K562 (cell line): ENCODE results near the gene NT5C2. TPM values are rescaled to one million over a fixed set of nuclear protein-coding genes. Genes with fewer than 3 reads are reported as not detected.

Experiments
- ATAC-seq: fragments of 200-7000 bp; cut with Tn5 transposase; 3 replicates; pipeline ENCODE4 v1.9.1; 2020; ENCODE audit warnings: moderate library complexity
- BruUV-seq: library from RNA; stranded (reverse); fragments of 400-500 nt; replicated peaks from 2 replicates; lab custom pipeline; 2021; lab: Mats Ljungman, UMichigan
- CTCF ChIA-PET: fragments of 300-600 bp; formaldehyde crosslinking; extraction: SDS; loops from one replicate; lab custom pipeline; 2021; ENCODE audit warnings: low intra/inter-chr PET ratio; lab: Yijun Ruan, JAX
- POLR2A ChIA-PET: fragments of 300-600, 350-650 bp; sonication (Branson Sonifier 250); formaldehyde crosslinking; extraction: SDS; loops from one replicate; lab custom pipeline; 2021; ENCODE audit warnings: antibody characterized with exemption, inconsistent platforms; lab: Yijun Ruan, JAX
- DNase-seq, 4 experiments: peaks; one replicate each; pipeline versions ENCODE4 v3.0.0 to v3.0.0-alpha.2; 2011 to 2018; ENCODE audit warnings: low spot score in 3 of 4, mixed read lengths in 3 of 4; ENCODE audit errors: extremely low read depth in 1 of 4
- FAIRE-seq: peaks from 2 replicates; lab custom pipeline; 2011; peaks lifted over from hg19 to GRCh38; lab: Jason Lieb, UNC
- H2AFZ ChIP-seq: 2 replicates; pipeline ENCODE4 v1.6.0; 2011; ENCODE audit warnings: low read depth, low read length, control low read depth, inconsistent platforms
- H3K27ac ChIP-seq: fragments of 200-600 bp; 3 replicates; pipeline ENCODE4 v1.8.0; 2011; ENCODE audit warnings: low read depth, mild to moderate bottlenecking, control low read depth, inconsistent platforms, low read length, moderate library complexity, mixed read lengths; ENCODE audit errors: extremely low read depth
- H3K27me3 ChIP-seq, 2 experiments: fragments of 300-600 bp in 1 of 2; 2 replicates in 1 of 2; 3 replicates in 1 of 2; pipeline versions ENCODE4 v1.6.0 to v1.8.0; 2011; ENCODE audit warnings: inconsistent platforms in 2 of 2, low read length in 2 of 2, mild to moderate bottlenecking in 1 of 2, mixed read lengths in 1 of 2, moderate library complexity in 1 of 2; ENCODE audit not compliant: control insufficient read depth in 2 of 2, insufficient read depth in 2 of 2
- H3K36me3 ChIP-seq: fragments of 300-600 bp; 3 replicates; pipeline ENCODE4 v1.8.0; 2011; ENCODE audit warnings: mild to moderate bottlenecking, low read length, inconsistent platforms; ENCODE audit not compliant: control insufficient read depth, insufficient read depth
- H3K4me1 ChIP-seq, 2 experiments: fragments of 200-600 bp in 1 of 2; replicated peaks in 1 of 2; 2 replicates in 1 of 2; 3 replicates in 1 of 2; pipeline versions ENCODE4 v1.5.1 to v1.8.0; 2011; ENCODE audit warnings: inconsistent platforms in 2 of 2, low read length in 2 of 2, mild to moderate bottlenecking in 1 of 2, mixed read lengths in 1 of 2, moderate library complexity in 1 of 2; ENCODE audit not compliant: control insufficient read depth in 2 of 2, insufficient read depth in 2 of 2
- H3K4me2 ChIP-seq: 2 replicates; pipeline ENCODE4 v1.6.1; 2011; ENCODE audit warnings: low read length, control low read depth, inconsistent platforms, mixed read lengths; ENCODE audit not compliant: insufficient read depth
- H3K4me3 ChIP-seq: fragments of 200-600 bp; sonication (generic), shearing (Covaris generic); 2 replicates; pipeline ENCODE4 v1.5.1; 2016; ENCODE audit warnings: control low read depth, inconsistent platforms
- H3K79me2 ChIP-seq: fragments of 200-600 bp; 3 replicates; pipeline ENCODE4 v1.8.0; 2011; ENCODE audit warnings: low read length, inconsistent platforms; ENCODE audit not compliant: control insufficient read depth, insufficient read depth
- H3K9ac ChIP-seq, 2 experiments: 2 replicates each; pipeline versions ENCODE4 v1.6.0 to v1.6.1; 2011; ENCODE audit warnings: low read depth in 2 of 2, low read length in 2 of 2, control low read depth in 1 of 2, inconsistent platforms in 1 of 2, mild to moderate bottlenecking in 1 of 2, mixed read lengths in 1 of 2; ENCODE audit not compliant: insufficient read depth in 1 of 2
- H3K9me1 ChIP-seq: one replicate; pipeline ENCODE4 v1.6.0; 2011; ENCODE audit warnings: inconsistent platforms, mild to moderate bottlenecking, low read length, moderate library complexity; ENCODE audit not compliant: control insufficient read depth, insufficient read depth
- H3K9me3 ChIP-seq: replicated peaks from 2 replicates; pipeline ENCODE4 v1.5.1; 2011; ENCODE audit warnings: low read depth, low read length, inconsistent platforms; ENCODE audit not compliant: control insufficient read depth, insufficient read depth
- H4K20me1 ChIP-seq: replicated peaks from 2 replicates; pipeline ENCODE4 v1.6.1; 2011; ENCODE audit warnings: low read length, inconsistent platforms, mixed read lengths; ENCODE audit not compliant: control insufficient read depth, insufficient read depth
- ATF1 ChIP-seq, 2 experiments: fragments of 450-650 bp in 1 of 2; IDR thresholded peaks; 2 replicates each; pipeline ENCODE4 v1.6.1; 2016; ENCODE audit warnings: missing compliant biosample characterization in 1 of 2, missing genetic modification characterization in 1 of 2
- BCOR ChIP-seq: fragments of 450-650 bp; IDR thresholded peaks from 2 replicates; pipeline ENCODE4 v1.6.1; 2016
- DIDO1 ChIP-seq: fragments of 450-650 bp; IDR thresholded peaks from 2 replicates; pipeline ENCODE4 v1.6.1; 2016; ENCODE audit warnings: low read depth, missing biosample characterization, missing genetic modification characterization
- JUNB ChIP-seq: fragments of 450-650 bp; formaldehyde crosslinking; conservative IDR thresholded peaks from 2 replicates; pipeline ENCODE4 v1.4.0; 2020; ENCODE audit warnings: mild to moderate bottlenecking
- MCM3 ChIP-seq: fragments of 450-650 bp; IDR thresholded peaks from 2 replicates; pipeline ENCODE4 v1.6.1; 2016
- RBM17 ChIP-seq: fragments of 200-400 bp; formaldehyde crosslinking; IDR thresholded peaks from 2 replicates; pipeline ENCODE4 v1.6.1; 2017; ENCODE audit warnings: low read depth, mild to moderate bottlenecking, low read length, borderline replicate concordance
- RCOR1 ChIP-seq, 2 experiments: IDR thresholded peaks; 2 replicates each; pipeline ENCODE4 v1.6.1; 2012; ENCODE audit warnings: low read depth in 2 of 2, low read length in 2 of 2, borderline replicate concordance in 1 of 2, improper control_type of control experiment in 1 of 2
- SMARCC2 ChIP-seq: fragments of 450-650 bp; IDR thresholded peaks from 2 replicates; pipeline ENCODE4 v1.6.1; 2017; ENCODE audit warnings: antibody characterized with exemption, moderate library complexity, mild to moderate bottlenecking, low read depth
- ZNF133 ChIP-seq: fragments of 250-450 bp; sonication (Bioruptor Pico); IDR thresholded peaks from 2 replicates; pipeline ENCODE4 v1.4.0; 2020; ENCODE audit warnings: mild to moderate bottlenecking
- WGBS: fragments of 100-300 bp; shearing (Covaris generic); methylation state at CpG from one replicate; pipeline ENCODE4 v1.1.6; 2016; ENCODE audit warnings: low coverage, mixed read lengths; ENCODE audit not compliant: insufficient coverage; ENCODE audit errors: missing lambda C conversion rate; 5-methylcytosine and 5-hydroxymethylcytosine counted together
- in situ Hi-C: fragments of 300-500 bp; cut with MboI; formaldehyde crosslinking; loops from 4 replicates; pipeline ENCODE4 v1.15.0; 2018; ENCODE audit warnings: inconsistent platforms, mixed read lengths
- intact Hi-C: fragments of 100-400 bp; cut with micrococcal nuclease; formaldehyde crosslinking; loops from 2 replicates; pipeline ENCODE4 v1.14.2; 2022
- polyA plus RNA-seq, 8 experiments: library from polyadenylated mRNA; depleted of rRNA in 4 of 8; stranded (reverse) in 5 of 8; unstranded in 3 of 8; fragments of >200 nt; fragmentation: Nextera tagmentation in 2 of 8; fragmentation: Illumina TruSeq in 1 of 8; extraction: Ambion mirVana in 2 of 8; extraction: Trizol in 1 of 8; gene quantifications; 2 replicates each; pipeline versions ENCODE4 v1.2.1 to v1.2.3, GENCODE V29; 2011 to 2014; ENCODE audit warnings: inconsistent platforms in 1 of 8, missing spikeins in 1 of 8
- total RNA-seq, 7 experiments: library from RNA; depleted of rRNA in 6 of 7; stranded (reverse); fragments of >200 nt in 6 of 7; fragmentation: Illumina TruSeq in 2 of 7; extraction: Trizol in 2 of 7; gene quantifications; 2 replicates each; pipeline versions ENCODE4 v1.2.1 to v1.2.3, GENCODE V29; 2011 to 2021; ENCODE audit warnings: low replicate concordance in 1 of 7
- TF ChIP-seq, protein P1 (sequence below): IDR thresholded peaks from 2 replicates; pipeline ENCODE4 v1.6.1; 2012; ENCODE audit warnings: low read depth, low read length, improper control_type of control experiment, borderline replicate concordance
- TF ChIP-seq, protein P2 (sequence below): sonication (generic); formaldehyde crosslinking; IDR thresholded peaks from 2 replicates; pipeline ENCODE4 v1.8.1; 2023; ENCODE audit warnings: missing genetic modification reagents, mild to moderate bottlenecking, borderline replicate concordance
- TF ChIP-seq, protein P3 (sequence below): sonication (generic); formaldehyde crosslinking; IDR thresholded peaks from 2 replicates; pipeline ENCODE4 v1.8.1; 2023; ENCODE audit warnings: mild to moderate bottlenecking, missing genetic modification reagents

NT5C2 gene
- total and polyA plus RNA-seq, 9 of the 15 experiments (the other 6 are each of a cell fraction or from before 2014, with no cell fraction given) = 11.3 to 45.2 (median 27.7) TPM

DNA sequence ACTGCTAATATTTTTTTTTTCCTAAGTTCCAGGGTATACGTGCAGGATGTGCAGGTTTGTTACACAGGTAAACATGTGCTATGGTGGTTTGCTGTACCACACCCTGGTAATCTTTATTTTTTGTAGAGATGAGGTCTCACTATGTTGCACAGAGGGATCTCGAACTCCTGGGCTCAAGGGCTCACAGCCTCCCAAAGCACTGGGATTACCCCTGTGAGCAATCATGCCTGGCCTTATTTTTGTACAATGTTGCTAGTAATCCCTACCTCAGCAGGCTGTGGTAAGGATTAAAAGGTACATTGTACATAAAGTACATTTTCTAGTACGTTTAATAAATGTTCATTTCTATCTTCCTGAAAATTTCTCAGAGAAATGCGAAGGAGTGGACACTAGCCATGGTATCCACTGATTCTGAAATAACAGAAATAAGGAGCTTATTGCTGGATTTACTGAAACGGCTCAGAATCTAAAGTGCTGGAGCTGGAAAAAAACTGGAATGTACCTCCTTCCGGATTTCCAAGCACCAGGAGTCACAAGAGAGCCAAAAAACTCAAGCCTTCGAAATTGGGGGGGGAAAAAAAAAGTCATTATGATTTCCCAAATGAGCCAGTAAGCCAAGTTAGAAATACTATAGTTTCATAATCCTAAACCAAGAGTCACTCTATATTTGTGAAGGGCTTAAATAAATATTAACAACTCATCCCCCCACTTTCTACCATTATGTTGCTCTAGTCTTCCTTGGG is 69.6 kb downstream of the NT5C2 start:
- H2AFZ ChIP-seq = no peak overlapping the region
- no peak overlapping the region for H3K9ac ChIP-seq
- no peaks in the 10 kb centered on the region for H3K36me3 ChIP-seq
- TF ChIP-seq, protein P1, sequence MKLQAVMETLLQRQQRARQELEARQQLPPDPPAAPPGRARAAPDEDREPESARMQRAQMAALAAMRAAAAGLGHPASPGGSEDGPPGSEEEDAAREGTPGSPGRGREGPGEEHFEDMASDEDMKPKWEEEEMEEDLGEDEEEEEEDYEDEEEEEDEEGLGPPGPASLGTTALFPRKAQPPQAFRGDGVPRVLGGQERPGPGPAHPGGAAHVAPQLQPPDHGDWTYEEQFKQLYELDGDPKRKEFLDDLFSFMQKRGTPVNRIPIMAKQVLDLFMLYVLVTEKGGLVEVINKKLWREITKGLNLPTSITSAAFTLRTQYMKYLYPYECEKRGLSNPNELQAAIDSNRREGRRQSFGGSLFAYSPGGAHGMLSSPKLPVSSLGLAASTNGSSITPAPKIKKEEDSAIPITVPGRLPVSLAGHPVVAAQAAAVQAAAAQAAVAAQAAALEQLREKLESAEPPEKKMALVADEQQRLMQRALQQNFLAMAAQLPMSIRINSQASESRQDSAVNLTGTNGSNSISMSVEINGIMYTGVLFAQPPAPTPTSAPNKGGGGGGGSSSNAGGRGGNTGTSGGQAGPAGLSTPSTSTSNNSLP = no peak
- TF ChIP-seq RCOR1 (IDR thresholded peaks at IDR 0.05; ENCODE audit: borderline replicate concordance in 1 of 2, low read depth in 2 of 2, low read length in 2 of 2) = no peak
- TF ChIP-seq, protein P2, sequence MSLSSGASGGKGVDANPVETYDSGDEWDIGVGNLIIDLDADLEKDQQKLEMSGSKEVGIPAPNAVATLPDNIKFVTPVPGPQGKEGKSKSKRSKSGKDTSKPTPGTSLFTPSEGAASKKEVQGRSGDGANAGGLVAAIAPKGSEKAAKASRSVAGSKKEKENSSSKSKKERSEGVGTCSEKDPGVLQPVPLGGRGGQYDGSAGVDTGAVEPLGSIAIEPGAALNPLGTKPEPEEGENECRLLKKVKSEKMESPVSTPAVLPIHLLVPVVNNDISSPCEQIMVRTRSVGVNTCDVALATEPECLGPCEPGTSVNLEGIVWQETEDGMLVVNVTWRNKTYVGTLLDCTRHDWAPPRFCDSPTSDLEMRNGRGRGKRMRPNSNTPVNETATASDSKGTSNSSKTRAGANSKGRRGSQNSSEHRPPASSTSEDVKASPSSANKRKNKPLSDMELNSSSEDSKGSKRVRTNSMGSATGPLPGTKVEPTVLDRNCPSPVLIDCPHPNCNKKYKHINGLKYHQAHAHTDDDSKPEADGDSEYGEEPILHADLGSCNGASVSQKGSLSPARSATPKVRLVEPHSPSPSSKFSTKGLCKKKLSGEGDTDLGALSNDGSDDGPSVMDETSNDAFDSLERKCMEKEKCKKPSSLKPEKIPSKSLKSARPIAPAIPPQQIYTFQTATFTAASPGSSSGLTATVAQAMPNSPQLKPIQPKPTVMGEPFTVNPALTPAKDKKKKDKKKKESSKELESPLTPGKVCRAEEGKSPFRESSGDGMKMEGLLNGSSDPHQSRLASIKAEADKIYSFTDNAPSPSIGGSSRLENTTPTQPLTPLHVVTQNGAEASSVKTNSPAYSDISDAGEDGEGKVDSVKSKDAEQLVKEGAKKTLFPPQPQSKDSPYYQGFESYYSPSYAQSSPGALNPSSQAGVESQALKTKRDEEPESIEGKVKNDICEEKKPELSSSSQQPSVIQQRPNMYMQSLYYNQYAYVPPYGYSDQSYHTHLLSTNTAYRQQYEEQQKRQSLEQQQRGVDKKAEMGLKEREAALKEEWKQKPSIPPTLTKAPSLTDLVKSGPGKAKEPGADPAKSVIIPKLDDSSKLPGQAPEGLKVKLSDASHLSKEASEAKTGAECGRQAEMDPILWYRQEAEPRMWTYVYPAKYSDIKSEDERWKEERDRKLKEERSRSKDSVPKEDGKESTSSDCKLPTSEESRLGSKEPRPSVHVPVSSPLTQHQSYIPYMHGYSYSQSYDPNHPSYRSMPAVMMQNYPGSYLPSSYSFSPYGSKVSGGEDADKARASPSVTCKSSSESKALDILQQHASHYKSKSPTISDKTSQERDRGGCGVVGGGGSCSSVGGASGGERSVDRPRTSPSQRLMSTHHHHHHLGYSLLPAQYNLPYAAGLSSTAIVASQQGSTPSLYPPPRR (CRISPR knock-in tag) = no peak
- TF ChIP-seq BCOR = no peak
- TF ChIP-seq ATF1 (CRISPR knock-in tag; IDR thresholded peaks at IDR 0.05) = no peak
- TF ChIP-seq ATF1 (tag; IDR thresholded peaks at IDR 0.05) = no peak
- TF ChIP-seq, protein P3, sequence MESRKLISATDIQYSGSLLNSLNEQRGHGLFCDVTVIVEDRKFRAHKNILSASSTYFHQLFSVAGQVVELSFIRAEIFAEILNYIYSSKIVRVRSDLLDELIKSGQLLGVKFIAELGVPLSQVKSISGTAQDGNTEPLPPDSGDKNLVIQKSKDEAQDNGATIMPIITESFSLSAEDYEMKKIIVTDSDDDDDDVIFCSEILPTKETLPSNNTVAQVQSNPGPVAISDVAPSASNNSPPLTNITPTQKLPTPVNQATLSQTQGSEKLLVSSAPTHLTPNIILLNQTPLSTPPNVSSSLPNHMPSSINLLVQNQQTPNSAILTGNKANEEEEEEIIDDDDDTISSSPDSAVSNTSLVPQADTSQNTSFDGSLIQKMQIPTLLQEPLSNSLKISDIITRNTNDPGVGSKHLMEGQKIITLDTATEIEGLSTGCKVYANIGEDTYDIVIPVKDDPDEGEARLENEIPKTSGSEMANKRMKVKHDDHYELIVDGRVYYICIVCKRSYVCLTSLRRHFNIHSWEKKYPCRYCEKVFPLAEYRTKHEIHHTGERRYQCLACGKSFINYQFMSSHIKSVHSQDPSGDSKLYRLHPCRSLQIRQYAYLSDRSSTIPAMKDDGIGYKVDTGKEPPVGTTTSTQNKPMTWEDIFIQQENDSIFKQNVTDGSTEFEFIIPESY (CRISPR knock-in tag) = no peak
- TF ChIP-seq RBM17 = no peak
- no peak for TF ChIP-seq SMARCC2
- no peak for TF ChIP-seq MCM3
- TF ChIP-seq ZNF133 (CRISPR knock-in tag) = no peak
- TF ChIP-seq JUNB (CRISPR knock-in tag) = no peak
- no peak for TF ChIP-seq DIDO1 (tag)
- no peak for ATAC-seq
- intact Hi-C loops (no loop called here), in situ Hi-C loops (no loop called here)
- H3K9me3 ChIP-seq = no peaks in the 10 kb centered on the region
- 87% methylated on average over 6 of the region's 7 CpGs for WGBS
- no peak for DNase-seq
- no peak overlapping the region for H3K27ac ChIP-seq
- BruUV-seq = no TSS peak
- ChIA-PET POLR2A (interaction anchor here (0.7 to 1.2 kb wide), 3 partner anchors 17 to 55 kb away, joined by 3 to 5 read pairs (median 4); no protein-coding TSS in a partner anchor), CTCF (no interaction called here)
- no peak overlapping the region for H3K4me3 ChIP-seq
- no peak overlapping the region for H3K4me2 ChIP-seq
- H4K20me1 ChIP-seq = no peaks in the 10 kb centered on the region
- no peak for FAIRE-seq
- H3K27me3 ChIP-seq = no peaks in the 10 kb centered on the region
- H3K4me1 ChIP-seq = peaks cover 2 to 4% of the 10 kb centered on the region in 2 experiments; a peak in 3 of 5 replicates
- no peaks in the 10 kb centered on the region for H3K79me2 ChIP-seq
- no peaks in the 10 kb centered on the region for H3K9me1 ChIP-seq
